Caco-2 (cell line): ENCODE measurements around the gene GALP. TPM values are rescaled to one million over a fixed set of nuclear protein-coding genes. Genes with fewer than 3 reads are reported as not detected.

ENCODE experiments used
- BruUV-seq: library from RNA; stranded (reverse); fragments of 400-500 nt; replicated peaks from 2 replicates; lab custom pipeline; 2021; lab: Mats Ljungman, UMichigan
- CTCF ChIA-PET: fragments of 300-600 bp; sonication (Branson Sonifier 250); formaldehyde crosslinking; loops from one replicate; lab custom pipeline; 2022; ENCODE audit warnings: antibody characterized with exemption; lab: Charles Lee
- POLR2A ChIA-PET: fragments of 300-600 bp; sonication (Branson Sonifier 250); formaldehyde crosslinking; loops from one replicate; lab custom pipeline; 2022; ENCODE audit warnings: antibody characterized with exemption; lab: Charles Lee
- DNase-seq, 2 experiments: peaks; one replicate each; pipeline versions ENCODE4 v3.0.0 to v3.0.0-alpha.2; 2020 to 2022
- H3K27me3 ChIP-seq: replicated peaks from 2 replicates; pipeline ENCODE4 v1.6.0; 2011; ENCODE audit warnings: low read length; ENCODE audit not compliant: control insufficient read depth, insufficient read depth
- H3K36me3 ChIP-seq: 2 replicates; pipeline ENCODE4 v1.5.1; 2011; ENCODE audit warnings: low read length; ENCODE audit not compliant: control insufficient read depth, insufficient read depth
- H3K4me1 ChIP-seq: fragments of 250-450 bp; sonication (Bioruptor Pico); 2 replicates; pipeline ENCODE4 v1.5.1; 2020; ENCODE audit warnings: mild to moderate bottlenecking
- H3K4me3 ChIP-seq: 2 replicates; pipeline ENCODE4 v1.5.1; 2011; ENCODE audit warnings: low read depth, mild to moderate bottlenecking, control low read depth, low read length
- H3K9me3 ChIP-seq: fragments of 250-450 bp; sonication (Bioruptor Pico); 2 replicates; pipeline ENCODE4 v1.5.1; 2020; ENCODE audit warnings: mild to moderate bottlenecking, moderate library complexity
- H3K27ac Mint-ChIP-seq: one replicate; pipeline ENCODE4 v1.8.0; 2022; ENCODE audit warnings: mixed read lengths; ENCODE audit not compliant: unreplicated experiment
- H3K27me3 Mint-ChIP-seq: one replicate; pipeline ENCODE4 v1.8.0; 2022; ENCODE audit warnings: mixed read lengths; ENCODE audit not compliant: insufficient read depth, unreplicated experiment
- H3K36me3 Mint-ChIP-seq: one replicate; pipeline ENCODE4 v1.8.0; 2022; ENCODE audit warnings: mild to moderate bottlenecking, mixed read lengths; ENCODE audit not compliant: insufficient read depth, unreplicated experiment
- H3K4me1 Mint-ChIP-seq: one replicate; pipeline ENCODE4 v1.8.0; 2022; ENCODE audit warnings: low read depth, mixed read lengths; ENCODE audit not compliant: unreplicated experiment
- H3K4me3 Mint-ChIP-seq: one replicate; pipeline ENCODE4 v1.8.0; 2022; ENCODE audit warnings: mild to moderate bottlenecking, moderate library complexity, mixed read lengths; ENCODE audit not compliant: unreplicated experiment
- H3K9me3 Mint-ChIP-seq: one replicate; pipeline ENCODE4 v1.8.0; 2022; ENCODE audit warnings: mixed read lengths; ENCODE audit not compliant: unreplicated experiment
- CTCF ChIP-seq, 2 experiments: fragments of 200-600 bp in 1 of 2; IDR thresholded peaks; 1 replicate in 1 of 2; 2 replicates in 1 of 2; pipeline versions ENCODE4 v1.5.1 to v1.8.0; 2011 to 2022; ENCODE audit warnings: antibody characterized with exemption in 1 of 2, control low read depth in 1 of 2, inconsistent platforms in 1 of 2, low read depth in 1 of 2, low read length in 1 of 2, mild to moderate bottlenecking in 1 of 2, moderate library complexity in 1 of 2; ENCODE audit not compliant: insufficient read depth in 1 of 2, severe bottlenecking in 1 of 2, unreplicated experiment in 1 of 2
- intact Hi-C: fragments of 100-400 bp; cut with micrococcal nuclease; formaldehyde crosslinking; loops from one replicate; pipeline ENCODE4 v1.10.0; 2022; ENCODE audit not compliant: unreplicated experiment
- total RNA-seq: library from RNA; stranded (reverse); gene quantifications from 2 replicates; pipeline ENCODE4 v1.2.3, GENCODE V29; 2022

GALP gene
- total RNA-seq, 1 experiment from 2014 or later, result not detected

- BruUV-seq, result no TSS peak
- peaks cover 22% of the 10 kb centered on the region for H3K4me1 Mint-ChIP-seq
- H3K27ac Mint-ChIP-seq, result peak overlapping the region; percentile 88
- no peak overlapping the region for H3K4me3 Mint-ChIP-seq
- no peaks in the 10 kb centered on the region for H3K27me3 Mint-ChIP-seq
- peaks cover 18% of the 10 kb centered on the region for H3K4me1 ChIP-seq
- H3K4me3 ChIP-seq, result no peak overlapping the region
- no peaks in the 10 kb centered on the region for H3K36me3 Mint-ChIP-seq
- H3K9me3 Mint-ChIP-seq, result peaks cover 6% of the 10 kb centered on the region
- no peak for DNase-seq
- POLR2A ChIA-PET, result interaction anchor here (0.6 kb wide), 1 partner anchor 1719 kb away, joined by 6 read pairs; no protein-coding TSS in a partner anchor
- CTCF ChIA-PET, result no interaction called here
- TF ChIP-seq CTCF (IDR thresholded peaks at IDR 0.05; ENCODE audit: insufficient read depth in 1 of 2, low read depth in 1 of 2, low read length in 1 of 2, severe bottlenecking in 1 of 2, unreplicated experiment in 1 of 2), result no peak
- H3K27me3 ChIP-seq, result no peaks in the 10 kb centered on the region
- intact Hi-C loops, result loop anchor here (1.0 kb wide), 1 partner anchor 9 kb away; no protein-coding TSS in a partner anchor
- no peaks in the 10 kb centered on the region for H3K36me3 ChIP-seq
- no peaks in the 10 kb centered on the region for H3K9me3 ChIP-seq
These were observed 44.2 kb upstream of the GALP start for GRCh38 chr19:56131651-56132050.

GRCh38 chr19:56132316-56132822 is 43.4 kb upstream of the GALP start:
- TF ChIP-seq CTCF (IDR thresholded peaks at IDR 0.05; ENCODE audit: insufficient read depth in 1 of 2, low read depth in 1 of 2, low read length in 1 of 2, severe bottlenecking in 1 of 2, unreplicated experiment in 1 of 2), result no peak
- Mint-ChIP-seq H3K4me1 (peaks cover 22% of the 10 kb centered on the region), H3K4me3 (peak overlapping the region; percentile 38), H3K27me3 (no peaks in the 10 kb centered on the region), H3K27ac (peak overlapping the region; percentile 88), H3K36me3 (no peaks in the 10 kb centered on the region), H3K9me3 (peaks cover 6% of the 10 kb centered on the region)
- CTCF ChIA-PET, result no interaction called here
- POLR2A ChIA-PET, result interaction anchor here (1.1 kb wide), 1 partner anchor 10 kb away, joined by 3 read pairs; no protein-coding TSS in a partner anchor
- Histone ChIP-seq H3K27me3 (no peaks in the 10 kb centered on the region), H3K4me3 (no peak overlapping the region), H3K9me3 (no peaks in the 10 kb centered on the region), H3K36me3 (no peaks in the 10 kb centered on the region), H3K4me1 (peaks cover 18% of the 10 kb centered on the region)
- BruUV-seq, result no TSS peak
- intact Hi-C loops, result loop anchor here (1.0 kb wide), 1 partner anchor 8 kb away; no protein-coding TSS in a partner anchor
- peak; percentile 53 to 61 for DNase-seq

GRCh38 chr19:56133858-56134653 is 41.8 kb upstream of the GALP start:
- DNase-seq, result peak in 1 of 2 experiments; percentile 65
- H3K4me1 Mint-ChIP-seq, result peaks cover 24% of the 10 kb centered on the region
- intact Hi-C loops, result no loop called here
- BruUV-seq, result TSS peak; percentile 59
- peak overlapping the region; percentile 86 for H3K27ac Mint-ChIP-seq
- H3K36me3 Mint-ChIP-seq, result no peaks in the 10 kb centered on the region
- Histone ChIP-seq H3K4me1 (peaks cover 18% of the 10 kb centered on the region), H3K27me3 (no peaks in the 10 kb centered on the region), H3K36me3 (no peaks in the 10 kb centered on the region), H3K9me3 (no peaks in the 10 kb centered on the region), H3K4me3 (no peak overlapping the region)
- no peaks in the 10 kb centered on the region for H3K27me3 Mint-ChIP-seq
- CTCF ChIA-PET, result no interaction called here
- TF ChIP-seq CTCF (IDR thresholded peaks at IDR 0.05; ENCODE audit: insufficient read depth in 1 of 2, low read depth in 1 of 2, low read length in 1 of 2, severe bottlenecking in 1 of 2, unreplicated experiment in 1 of 2), result no peak
- POLR2A ChIA-PET, result no interaction called here
- H3K4me3 Mint-ChIP-seq, result peak overlapping the region; percentile 12
- H3K9me3 Mint-ChIP-seq, result peaks cover 6% of the 10 kb centered on the region
